CD4-positive, alpha-beta T cell treated with Interleukin-10 for 1 hour (primary cell): ENCODE results near the gene TMEM117.

ENCODE experiments used
- DNase-seq: peaks from one replicate; pipeline ENCODE4 v3.0.0-alpha.2; 2020

TMEM117 gene

DNA sequence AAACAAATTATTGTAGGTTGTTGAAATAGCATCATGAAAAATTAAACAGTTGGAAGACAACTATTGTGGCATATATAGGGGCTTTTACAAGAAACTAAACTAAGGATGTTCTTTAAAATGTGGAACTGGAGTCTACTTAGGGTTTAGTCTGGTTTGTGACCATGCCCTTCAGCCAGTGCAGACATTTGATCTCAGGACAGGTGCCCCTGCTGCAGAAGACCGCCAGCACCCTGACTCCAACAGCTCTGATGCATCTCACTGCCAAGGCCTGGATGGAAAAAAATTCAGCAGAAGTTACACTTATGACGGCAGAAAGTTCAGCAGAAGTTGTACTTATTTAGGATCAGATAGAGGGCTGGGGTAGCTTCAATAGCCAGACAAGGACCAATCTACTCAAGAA is 51.5 kb downstream of the TMEM117 start:
- no peak for DNase-seq

DNA sequence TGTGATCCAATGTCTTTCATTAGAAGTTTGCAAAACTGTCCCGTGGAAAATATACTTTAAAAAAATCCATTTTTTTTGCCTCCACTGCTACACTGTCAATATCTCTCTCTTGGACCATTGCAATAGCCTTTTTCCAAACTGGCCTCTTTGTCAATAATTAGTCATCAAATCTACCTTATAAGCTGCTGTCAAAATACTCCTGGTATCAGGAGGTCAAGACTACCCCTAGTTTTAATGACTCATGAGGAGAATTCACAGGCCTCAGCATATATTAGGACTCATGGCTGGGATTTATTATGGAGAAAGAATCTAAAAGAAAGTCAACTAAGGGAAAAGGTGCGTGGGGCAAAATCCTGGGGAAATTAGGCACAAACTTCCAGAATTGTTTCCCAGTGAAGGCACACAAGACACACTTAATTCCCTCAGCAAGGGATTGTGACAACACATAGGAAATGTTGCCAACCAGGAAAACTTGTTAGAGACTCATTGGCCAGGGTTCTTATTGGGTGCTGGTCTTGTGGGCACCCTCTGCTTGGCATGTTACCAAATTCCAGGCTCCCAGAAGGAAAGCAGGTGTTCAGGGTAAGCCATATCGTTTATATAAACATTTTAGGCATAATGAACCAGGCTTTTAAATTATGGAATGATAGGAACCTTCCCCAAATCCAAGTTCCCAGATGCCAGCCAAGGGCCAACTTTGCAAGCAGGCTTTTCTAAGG is 56.1 kb downstream of the TMEM117 start:
- DNase-seq = no peak

- DNase-seq = no peak
Observed at GRCh38 chr12:43893670-43894069, 57.8 kb downstream of the TMEM117 start.

DNA sequence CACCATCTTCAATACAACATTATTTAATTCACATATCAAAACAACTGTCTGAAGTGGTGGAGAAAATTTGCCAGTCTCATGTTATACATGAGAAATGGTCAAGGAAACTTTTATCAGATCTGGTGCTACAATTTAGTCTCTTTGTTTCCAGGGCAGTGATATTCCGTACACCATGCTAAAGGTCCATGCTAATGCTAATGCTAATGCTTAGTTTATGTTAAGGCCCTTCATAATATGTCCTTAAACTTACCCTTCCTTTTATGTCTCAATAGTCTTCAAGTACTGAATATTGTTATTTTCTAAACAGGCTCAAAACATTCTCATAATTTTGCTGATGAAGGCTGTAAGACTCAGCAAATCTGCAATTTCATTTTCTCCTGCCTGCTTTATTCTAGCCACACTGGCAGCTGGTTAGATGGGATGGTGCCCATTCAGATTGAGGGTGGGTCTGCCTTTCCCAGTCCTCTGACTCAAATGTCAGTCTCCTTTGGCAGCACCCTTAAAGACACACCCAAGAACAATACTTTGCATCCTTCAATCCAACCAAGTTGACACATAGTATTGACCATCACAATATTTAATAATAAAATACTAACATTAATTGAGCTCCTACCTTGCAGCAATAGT is 59.8 kb downstream of the TMEM117 start:
- no peak for DNase-seq

- no peak for DNase-seq
Observed at GRCh38 chr12:43896496-43896895, 60.6 kb downstream of the TMEM117 start.

DNA sequence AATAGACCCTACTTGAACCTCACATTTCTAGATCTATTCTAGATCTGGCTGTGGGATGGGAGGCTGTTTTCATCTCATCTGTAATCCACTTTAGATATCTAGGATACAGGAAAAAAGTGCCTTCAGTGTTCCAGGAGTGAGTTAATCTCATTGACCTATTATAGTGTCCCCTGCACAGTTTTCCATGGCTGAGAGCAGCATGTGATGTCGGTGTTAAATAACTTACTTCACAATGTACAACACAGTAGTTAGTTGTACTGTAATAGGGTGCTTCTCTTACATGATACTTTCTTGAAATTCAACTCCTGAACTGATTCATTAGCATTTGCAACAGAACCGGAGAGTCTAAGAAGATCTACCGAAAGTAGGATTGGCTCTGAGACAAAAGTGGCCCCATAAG is 62.6 kb downstream of the TMEM117 start:
- DNase-seq = no peak

GRCh38 chr12:43899574-43899973 is 63.7 kb downstream of the TMEM117 start:
- DNase-seq = no peak

GRCh38 chr12:43903686-43904085 is 67.8 kb downstream of the TMEM117 start:
- no peak for DNase-seq

DNA sequence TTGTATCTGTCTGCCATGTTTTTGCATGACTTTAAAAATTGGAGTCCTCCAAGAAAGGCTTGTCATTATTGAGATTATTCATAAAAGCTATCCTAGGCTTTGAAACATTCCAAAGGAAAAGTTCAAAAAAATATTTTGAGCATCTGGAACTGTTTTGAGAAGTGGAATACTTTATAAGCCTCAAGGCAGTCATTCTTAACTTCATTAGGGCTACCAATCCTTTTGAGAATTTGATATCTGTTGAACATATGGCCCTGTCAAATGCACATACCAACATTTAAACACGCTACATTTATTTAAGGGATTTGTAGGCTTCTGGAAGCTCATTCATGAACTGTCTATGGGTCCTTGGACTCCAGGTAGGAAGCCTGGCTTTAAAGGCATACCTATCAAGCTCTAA is 77.0 kb downstream of the TMEM117 start:
- no peak for DNase-seq

DNA sequence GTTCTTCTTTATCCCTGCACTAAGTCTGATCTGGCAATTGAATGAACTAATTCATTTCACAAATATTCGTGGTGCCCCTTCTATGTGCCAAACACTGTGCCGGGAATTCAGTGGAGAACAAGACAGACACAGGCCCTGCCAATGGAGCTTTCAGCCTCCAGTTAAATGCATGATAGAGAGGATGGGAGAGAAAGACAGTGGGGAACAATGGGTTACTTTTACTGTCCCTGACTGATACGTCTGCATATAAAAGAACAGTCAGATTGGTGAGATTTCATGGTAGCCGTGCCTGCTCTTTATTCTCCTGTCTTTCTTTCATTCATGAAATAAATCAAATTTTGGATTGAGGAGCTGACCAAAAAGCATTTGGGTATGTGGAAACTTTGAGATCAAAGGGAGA is 78.5 kb downstream of the TMEM117 start:
- DNase-seq = no peak

- DNase-seq = no peak
Observed at GRCh38 chr12:43914923-43915468, 79.1 kb downstream of the TMEM117 start.

DNA sequence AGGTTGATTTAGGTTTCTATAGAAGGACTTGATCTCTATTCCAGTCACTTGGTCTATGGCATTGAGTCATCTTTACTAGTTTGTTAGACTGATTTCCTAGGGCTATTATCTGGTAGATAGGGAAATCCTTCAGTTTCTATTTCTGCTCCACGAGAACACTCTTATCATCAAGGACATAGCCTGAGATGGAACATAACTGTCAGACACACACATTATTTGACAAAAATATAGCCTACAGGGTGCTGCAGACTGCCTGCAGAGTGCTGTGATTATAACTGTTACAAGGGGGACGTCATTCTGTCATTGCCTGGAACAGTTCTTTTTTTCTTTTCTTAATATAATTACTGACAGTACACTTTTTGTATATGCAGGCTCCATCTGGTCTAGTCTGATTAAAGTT is 82.0 kb downstream of the TMEM117 start:
- DNase-seq = no peak

- no peak for DNase-seq
Observed at GRCh38 chr12:43921666-43922337, 85.9 kb downstream of the TMEM117 start.

- no peak for DNase-seq
Observed at GRCh38 chr12:43930032-43930431, 94.2 kb downstream of the TMEM117 start.

GRCh38 chr12:43931187-43931586 is 95.3 kb downstream of the TMEM117 start:
- DNase-seq = no peak

DNA sequence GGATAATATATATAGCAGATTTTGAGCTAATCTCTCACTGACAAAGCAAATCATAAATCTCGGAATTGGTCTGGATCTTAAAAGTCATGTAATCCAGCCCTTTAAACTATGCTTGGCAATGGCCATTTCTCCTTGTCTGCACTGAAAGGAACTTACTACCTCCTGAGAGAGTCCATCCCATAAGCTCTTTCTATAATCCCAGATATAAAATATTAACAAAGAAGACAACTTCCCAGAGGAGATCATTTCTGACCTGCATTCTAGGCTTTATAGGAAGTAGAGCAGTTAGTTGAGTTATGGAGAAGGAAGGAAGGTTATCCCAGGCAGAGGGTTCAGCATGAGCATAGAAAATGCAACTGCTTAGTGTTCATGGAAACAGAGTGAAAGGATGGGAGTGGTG is 99.7 kb downstream of the TMEM117 start:
- DNase-seq = no peak

GRCh38 chr12:43937947-43938346 is 102.1 kb downstream of the TMEM117 start:
- DNase-seq = no peak

DNA sequence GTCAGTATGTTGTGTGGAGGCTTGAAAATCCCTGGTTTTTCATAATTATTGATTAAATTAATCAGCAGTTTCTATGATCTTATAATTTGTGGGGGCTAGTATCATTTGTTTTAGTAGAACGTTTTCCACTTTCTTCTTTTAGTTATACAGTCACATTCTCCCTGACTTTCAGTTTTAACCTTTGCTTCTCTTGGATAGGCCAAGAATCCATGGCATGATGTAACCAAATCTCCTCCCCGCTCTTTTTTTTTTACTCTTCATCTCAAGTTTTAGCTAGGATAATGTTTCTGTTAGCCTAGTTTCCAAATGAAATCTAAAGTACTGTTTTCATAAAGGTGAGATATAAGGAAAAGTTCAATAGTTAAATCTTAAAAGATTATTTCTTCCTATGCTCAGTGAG is 106.5 kb downstream of the TMEM117 start:
- no peak for DNase-seq

DNA sequence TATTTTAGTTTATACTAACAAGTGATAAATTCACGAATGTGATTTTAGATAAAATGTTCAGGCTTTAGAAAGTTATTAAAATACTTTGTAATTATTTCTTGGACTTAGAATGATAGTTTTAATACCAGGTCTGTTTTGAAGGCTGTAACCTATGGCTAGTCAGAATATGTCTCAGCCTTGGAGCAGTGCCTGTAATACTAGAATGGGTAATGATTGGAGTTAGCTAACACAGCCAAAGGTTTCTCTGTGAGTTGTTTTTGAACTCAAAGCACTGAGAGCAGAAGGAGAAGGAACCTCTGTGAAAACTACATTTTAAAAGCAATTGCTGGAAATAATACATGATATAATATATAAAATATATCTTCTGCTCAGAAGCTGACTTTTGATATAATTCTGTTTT is 110.1 kb downstream of the TMEM117 start:
- no peak for DNase-seq

DNA sequence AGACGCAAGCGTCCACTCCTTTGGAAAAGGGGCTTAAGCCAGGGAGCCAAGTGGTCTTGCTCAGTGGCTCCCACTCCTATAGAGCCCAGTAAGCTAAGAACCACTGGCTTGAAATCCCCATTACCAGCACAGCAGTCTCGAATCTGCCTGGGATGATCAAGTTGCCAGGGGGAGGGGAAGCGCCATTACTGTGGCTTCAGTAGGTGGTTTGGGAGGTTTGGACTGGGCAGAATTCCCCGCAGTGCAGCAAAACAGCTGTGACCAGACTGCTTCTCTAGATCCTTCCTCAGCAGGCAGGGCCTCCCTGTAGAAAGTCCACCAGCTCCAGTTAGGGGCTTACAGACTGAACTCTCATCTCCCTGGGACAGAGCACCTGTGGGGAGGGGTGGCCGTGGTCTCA is 115.4 kb downstream of the TMEM117 start:
- no peak for DNase-seq

DNA sequence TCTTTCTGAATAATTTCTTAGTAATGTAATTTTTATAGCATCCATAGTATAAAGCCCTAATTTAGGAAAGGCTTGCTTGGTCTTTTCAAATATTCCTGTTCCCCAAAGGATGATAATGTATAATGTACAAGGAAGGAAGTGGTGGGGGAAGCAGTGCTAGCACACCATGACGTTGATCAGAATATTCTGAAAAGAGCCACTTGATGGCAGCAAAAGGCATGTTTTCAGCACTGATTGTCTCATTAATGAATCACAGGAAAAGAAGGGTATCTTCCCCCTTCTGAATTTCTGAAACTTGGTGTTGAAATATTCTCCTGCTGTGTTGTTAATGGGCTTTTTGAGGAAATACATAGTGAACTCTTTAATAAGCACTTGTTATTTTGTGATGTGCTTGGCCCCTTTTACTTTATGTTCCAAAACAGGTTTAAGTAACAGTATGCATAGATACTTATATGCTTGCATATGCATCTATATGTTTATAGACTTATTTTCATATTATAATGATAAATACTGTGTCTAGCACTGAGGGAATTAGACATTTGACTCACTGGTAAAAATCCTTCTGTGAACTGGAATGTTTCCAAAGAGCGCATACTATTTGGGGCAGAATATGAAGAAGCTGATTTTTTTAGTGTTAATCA is 122.0 kb downstream of the TMEM117 start:
- peak; percentile 37 for DNase-seq

GRCh38 chr12:43964033-43964432 is 128.2 kb downstream of the TMEM117 start:
- no peak for DNase-seq

DNA sequence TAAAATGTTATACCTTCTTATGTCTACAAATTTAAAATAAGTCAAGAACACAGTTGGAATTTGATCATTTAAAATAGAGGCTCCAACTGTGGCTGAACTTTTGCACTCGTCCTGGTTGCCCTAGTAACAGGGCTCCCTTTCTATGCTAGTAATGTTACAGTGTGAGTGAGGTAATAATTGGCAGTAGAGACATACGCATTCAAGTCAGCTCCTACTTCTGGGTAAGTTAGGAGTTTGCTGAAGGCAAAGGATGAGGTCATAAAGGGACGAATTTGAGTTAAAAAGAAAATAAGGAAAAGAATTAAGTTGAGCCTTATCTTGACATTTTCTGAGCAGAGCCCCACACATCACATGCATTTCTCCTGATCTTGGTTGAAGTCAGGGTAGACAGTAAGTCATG is 129.1 kb downstream of the TMEM117 start:
- no peak for DNase-seq

DNA sequence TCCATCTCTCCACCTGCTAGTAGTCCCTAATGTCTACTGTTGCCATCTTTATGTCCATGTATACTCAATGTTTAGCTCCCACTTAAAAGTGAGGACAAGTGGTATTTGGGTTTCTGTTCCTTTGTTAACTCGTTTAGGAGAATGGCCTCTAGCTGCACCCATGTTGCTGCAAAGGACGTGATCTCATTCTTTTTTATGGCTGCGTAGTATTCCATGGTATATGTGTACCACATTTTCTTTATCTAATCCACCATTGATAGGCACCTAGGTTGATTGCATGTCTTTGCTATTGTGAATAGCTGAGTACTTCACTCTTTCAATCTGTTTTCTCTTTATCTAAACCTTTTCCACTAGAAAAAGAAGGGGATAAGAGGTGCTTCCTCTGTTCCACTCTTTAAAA is 130.0 kb downstream of the TMEM117 start:
- no peak for DNase-seq
